Activated naive CD8-positive, alpha-beta T cell treated with anti-CD3 and anti-CD28 coated beads, Interleukin-2, amount 50 U/mL, for 16 hours (primary cell): Measurements from ENCODE around the gene MRPL51.

Experiments used
- DNase-seq: peaks from one replicate; pipeline ENCODE4 v3.0.0-alpha.2; 2020; ENCODE audit warnings: low read depth, low spot score

Gene MRPL51

DNA sequence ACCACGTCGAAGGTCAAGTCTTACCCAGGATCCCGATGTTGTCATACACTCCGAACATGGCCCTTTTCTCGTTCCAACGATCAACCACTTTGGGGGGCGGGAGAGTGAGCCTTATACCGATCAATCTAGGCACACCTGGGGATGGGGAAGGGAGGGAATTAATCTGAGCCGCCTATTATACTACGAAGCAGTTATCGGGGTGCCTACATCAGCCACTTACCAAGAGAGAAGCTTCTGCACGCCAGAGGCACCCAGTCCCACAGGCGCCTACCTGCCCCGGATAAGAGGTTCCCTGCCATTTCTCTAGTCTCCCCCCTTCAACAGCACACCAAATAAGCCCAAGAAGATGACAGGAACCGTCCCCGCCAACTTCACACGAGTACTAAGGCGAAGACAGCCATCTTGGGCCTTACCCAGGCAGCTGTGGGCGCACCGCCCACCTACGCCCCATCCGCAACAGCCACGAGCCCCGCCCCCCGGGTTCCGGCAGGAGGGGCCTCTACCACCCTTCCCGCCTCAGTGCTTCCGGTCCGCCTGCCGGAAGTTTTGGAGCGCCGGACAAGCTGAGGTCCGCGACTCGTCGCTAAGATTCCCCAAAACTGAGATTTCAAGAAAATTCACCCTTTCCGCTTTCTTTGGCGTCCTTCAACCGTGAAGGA is at the start of gene MRPL51:
TSS of gene MRPL51 (minus strand) at position 425 of the 659 bp plus-strand sequence. CDS start at position 299, 126 bp downstream.
- peak; percentile 97 for DNase-seq

DNA sequence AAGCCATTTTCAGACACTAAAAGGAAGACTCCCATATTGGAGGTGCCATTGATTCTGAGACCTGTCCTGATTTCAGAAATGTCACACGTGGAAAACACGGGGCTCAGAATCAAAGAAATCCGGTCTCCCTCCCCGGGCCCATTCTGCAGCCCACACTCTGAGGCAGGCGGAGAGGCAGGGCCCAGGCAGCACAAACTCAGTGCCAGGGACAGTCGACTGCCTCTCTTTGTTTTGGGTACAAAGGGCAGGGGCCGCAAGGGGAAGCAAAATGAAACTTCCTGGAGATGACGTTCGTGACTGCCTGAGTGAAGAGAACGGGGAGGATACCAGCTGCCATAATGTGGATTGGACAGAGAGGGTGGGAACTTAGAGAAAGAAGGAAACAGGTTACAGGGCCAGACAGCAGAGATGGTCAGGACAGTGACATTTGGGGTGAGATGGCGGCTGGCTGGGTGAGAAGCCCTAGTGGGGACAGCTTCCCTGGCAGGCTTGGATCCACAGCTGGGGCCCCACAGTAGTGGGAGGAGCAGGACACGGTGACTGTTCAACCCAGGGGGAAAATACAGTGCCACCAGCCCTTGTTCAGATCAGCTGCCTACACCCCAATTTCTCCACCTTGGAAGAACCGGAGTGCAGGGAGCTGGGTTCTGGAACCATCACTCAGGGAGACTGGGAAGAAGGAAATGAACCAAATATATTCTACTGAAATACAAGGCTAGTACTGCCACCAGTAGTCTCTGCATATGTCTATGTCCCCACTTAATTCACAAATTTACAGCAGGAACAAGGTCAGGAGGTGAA is 49.3 kb upstream of the MRPL51 start:
- DNase-seq, result no peak

DNA sequence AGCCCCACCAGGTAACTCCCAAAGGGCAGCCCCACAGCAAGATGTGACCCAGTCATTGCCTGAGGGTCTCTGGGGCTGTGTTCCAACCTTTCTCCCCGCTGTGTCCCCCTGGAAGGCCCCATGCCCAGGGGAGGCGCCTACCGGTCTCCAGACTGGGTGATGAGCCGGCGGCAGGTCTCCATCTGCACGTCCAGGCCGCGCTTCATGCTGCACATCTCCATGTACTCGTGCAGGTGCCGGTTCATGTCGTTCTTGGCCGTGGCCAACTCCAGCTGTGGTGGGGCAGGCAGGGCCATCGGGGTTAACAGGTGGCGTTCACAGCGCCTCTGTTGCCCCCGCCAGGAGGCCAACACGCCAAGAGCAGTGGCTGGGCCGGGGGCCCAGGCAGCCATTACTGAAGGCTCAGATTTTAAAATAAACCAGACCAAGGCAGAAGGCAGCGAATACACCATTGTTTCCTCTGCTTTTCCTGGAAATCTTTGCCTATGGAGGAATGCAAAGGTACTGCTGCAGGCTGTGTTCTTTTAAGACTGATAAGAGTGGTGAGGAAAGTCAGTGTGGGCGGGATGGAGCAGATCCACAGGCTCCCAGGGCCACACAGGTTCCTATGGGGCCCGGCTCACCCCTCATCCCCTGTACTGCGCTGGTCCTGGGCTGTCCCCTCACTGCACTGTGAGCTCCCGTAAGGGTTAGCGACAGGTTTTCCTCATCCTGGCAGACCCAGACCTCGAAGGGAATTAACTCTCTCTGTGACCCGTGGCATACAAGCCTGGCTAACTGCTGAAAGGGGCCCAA is 48.5 kb upstream of the MRPL51 start:
- no peak for DNase-seq

DNA sequence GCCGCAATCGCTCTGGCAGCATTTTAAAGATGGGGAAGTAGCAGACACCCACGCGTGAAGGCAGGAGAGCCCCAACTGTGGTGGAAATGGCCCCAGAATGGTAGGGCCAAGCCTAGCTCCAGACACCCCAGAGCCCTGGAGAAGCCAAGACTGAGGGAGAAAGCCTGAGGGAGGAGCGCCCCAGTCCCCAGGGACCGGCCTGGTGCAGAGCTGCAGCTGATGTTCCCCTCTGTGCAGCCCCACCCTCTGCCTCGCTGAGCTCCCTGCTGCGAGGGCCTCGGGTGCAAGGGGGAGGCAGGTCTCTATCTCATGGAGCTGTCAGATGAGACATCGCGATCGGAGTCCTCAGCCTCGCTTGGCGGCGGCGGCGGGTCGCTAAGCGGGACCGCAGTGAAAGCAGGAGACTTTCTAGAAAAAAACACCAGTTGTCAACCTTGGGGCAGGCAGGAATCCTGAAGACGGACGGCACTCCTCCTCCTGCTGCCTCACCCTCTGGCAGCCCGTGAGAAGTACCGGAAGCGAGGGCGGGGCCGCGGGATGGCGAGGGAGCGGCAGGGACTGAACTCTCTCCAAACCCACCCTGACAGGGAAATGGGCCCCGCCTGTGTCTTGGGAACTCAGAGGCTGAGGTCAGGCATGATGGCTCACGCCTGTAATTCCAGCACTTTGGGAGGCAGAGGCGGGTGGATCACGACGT is 47.3 kb upstream of the MRPL51 start:
- no peak for DNase-seq

DNA sequence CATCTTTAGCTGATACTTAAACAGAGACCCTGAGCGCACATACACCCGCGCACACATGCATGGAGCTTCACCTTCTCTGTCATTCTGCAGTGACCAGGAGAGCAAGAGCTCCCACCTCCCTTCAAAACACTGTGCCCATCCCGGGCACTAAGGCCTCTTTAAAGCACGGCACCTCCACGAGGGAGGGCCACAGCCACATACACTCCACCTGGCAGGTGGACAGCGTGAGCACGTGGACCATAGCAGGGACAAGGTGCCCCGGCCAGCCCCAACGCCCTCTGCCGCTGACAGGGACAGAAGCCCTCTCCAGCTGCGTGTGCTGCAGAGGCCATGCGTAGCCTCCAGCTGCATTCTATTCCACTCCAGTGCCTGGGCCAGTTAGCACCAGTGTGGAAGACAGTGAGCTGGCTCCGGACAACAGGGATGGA is 46.7 kb upstream of the MRPL51 start:
- no peak for DNase-seq

DNA sequence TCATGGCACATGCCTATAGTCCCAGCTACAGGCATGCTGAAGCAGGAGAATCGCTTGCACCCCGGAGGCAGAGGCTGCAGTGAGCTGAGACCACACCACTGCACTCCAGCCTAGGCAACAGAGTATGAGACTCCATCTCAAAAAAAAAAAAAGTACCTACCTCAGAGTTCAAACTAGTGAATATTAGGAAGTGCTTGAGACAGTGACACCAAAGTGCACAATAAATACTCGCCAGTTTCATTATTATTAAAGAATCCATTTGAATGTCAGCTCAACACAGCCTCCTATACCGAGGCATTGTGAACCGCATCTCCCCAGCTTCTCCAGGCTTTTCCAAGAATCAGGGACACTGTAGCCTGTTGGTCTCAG is 46.2 kb upstream of the MRPL51 start:
- DNase-seq, result no peak

DNA sequence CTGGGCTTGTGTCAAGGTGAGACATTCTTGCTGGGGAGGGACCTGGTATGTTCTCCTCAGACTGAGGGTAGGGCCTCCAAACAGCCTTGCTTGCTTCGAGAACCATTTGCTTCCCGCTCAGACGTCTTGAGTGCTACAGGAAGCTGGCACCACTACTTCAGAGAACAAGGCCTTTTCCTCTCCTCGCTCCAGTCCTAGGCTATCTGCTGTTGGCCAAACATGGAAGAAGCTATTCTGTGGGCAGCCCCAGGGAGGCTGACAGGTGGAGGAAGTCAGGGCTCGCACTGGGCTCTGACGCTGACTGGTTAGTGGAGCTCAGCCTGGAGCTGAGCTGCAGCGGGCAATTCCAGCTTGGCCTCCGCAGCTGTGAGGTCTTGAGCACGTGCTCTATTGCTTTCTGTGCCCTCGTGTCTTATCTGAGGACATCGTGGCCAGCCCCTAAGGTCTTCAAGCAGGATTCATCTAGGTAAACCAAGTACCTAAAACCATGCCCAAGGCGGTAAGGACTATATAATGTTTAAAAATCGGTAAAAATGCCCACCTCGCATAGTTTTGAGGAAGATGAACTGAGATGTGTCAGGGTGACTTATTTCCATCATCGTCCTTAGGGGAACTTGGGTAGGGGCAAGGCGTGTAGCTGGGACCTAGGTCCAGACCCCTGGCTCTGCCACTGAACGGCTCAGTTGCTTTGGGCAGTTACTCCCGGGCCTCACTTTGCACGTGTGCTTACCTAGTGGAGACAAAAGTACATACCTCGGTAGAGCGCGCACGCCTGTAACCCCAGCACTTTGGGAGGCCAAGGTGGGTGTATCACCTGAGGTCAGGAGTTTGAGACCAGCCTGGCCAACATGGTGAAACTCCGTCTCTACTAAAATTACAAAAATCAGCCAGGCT is 45.6 kb upstream of the MRPL51 start:
- DNase-seq, result no peak

DNA sequence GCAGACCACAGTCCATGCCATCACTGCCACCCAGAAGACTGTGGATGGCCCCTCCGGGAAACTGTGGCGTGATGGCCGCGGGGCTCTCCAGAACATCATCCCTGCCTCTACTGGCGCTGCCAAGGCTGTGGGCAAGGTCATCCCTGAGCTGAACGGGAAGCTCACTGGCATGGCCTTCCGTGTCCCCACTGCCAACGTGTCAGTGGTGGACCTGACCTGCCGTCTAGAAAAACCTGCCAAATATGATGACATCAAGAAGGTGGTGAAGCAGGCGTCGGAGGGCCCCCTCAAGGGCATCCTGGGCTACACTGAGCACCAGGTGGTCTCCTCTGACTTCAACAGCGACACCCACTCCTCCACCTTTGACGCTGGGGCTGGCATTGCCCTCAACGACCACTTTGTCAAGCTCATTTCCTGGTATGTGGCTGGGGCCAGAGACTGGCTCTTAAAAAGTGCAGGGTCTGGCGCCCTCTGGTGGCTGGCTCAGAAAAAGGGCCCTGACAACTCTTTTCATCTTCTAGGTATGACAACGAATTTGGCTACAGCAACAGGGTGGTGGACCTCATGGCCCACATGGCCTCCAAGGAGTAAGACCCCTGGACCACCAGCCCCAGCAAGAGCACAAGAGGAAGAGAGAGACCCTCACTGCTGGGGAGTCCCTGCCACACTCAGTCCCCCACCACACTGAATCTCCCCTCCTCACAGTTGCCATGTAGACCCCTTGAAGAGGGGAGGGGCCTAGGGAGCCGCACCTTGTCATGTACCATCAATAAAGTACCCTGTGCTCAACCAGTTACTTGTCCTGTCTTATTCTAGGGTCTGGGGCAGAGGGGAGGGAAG is 44.7 kb upstream of the MRPL51 start:
- peak; percentile 64 for DNase-seq

DNA sequence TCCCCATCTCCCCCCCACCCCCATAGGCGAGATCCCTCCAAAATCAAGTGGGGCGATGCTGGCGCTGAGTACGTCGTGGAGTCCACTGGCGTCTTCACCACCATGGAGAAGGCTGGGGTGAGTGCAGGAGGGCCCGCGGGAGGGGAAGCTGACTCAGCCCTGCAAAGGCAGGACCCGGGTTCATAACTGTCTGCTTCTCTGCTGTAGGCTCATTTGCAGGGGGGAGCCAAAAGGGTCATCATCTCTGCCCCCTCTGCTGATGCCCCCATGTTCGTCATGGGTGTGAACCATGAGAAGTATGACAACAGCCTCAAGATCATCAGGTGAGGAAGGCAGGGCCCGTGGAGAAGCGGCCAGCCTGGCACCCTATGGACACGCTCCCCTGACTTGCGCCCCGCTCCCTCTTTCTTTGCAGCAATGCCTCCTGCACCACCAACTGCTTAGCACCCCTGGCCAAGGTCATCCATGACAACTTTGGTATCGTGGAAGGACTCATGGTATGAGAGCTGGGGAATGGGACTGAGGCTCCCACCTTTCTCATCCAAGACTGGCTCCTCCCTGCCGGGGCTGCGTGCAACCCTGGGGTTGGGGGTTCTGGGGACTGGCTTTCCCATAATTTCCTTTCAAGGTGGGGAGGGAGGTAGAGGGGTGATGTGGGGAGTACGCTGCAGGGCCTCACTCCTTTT is 44.0 kb upstream of the MRPL51 start:
- no peak for DNase-seq

DNA sequence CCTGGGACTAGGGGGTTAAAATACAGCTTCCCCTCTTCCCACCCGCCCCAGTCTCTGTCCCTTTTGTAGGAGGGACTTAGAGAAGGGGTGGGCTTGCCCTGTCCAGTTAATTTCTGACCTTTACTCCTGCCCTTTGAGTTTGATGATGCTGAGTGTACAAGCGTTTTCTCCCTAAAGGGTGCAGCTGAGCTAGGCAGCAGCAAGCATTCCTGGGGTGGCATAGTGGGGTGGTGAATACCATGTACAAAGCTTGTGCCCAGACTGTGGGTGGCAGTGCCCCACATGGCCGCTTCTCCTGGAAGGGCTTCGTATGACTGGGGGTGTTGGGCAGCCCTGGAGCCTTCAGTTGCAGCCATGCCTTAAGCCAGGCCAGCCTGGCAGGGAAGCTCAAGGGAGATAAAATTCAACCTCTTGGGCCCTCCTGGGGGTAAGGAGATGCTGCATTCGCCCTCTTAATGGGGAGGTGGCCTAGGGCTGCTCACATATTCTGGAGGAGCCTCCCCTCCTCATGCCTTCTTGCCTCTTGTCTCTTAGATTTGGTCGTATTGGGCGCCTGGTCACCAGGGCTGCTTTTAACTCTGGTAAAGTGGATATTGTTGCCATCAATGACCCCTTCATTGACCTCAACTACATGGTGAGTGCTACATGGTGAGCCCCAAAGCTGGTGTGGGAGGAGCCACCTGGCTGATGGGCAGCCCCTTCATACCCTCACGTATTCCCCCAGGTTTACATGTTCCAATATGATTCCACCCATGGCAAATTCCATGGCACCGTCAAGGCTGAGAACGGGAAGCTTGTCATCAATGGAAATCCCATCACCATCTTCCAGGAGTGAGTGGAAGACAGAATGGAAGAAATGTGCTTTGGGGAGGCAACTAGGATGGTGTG is 43.1 kb upstream of the MRPL51 start:
- DNase-seq, result no peak

DNA sequence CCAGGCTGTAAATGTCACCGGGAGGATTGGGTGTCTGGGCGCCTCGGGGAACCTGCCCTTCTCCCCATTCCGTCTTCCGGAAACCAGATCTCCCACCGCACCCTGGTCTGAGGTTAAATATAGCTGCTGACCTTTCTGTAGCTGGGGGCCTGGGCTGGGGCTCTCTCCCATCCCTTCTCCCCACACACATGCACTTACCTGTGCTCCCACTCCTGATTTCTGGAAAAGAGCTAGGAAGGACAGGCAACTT is 42.6 kb upstream of the MRPL51 start:
- no peak for DNase-seq

DNA sequence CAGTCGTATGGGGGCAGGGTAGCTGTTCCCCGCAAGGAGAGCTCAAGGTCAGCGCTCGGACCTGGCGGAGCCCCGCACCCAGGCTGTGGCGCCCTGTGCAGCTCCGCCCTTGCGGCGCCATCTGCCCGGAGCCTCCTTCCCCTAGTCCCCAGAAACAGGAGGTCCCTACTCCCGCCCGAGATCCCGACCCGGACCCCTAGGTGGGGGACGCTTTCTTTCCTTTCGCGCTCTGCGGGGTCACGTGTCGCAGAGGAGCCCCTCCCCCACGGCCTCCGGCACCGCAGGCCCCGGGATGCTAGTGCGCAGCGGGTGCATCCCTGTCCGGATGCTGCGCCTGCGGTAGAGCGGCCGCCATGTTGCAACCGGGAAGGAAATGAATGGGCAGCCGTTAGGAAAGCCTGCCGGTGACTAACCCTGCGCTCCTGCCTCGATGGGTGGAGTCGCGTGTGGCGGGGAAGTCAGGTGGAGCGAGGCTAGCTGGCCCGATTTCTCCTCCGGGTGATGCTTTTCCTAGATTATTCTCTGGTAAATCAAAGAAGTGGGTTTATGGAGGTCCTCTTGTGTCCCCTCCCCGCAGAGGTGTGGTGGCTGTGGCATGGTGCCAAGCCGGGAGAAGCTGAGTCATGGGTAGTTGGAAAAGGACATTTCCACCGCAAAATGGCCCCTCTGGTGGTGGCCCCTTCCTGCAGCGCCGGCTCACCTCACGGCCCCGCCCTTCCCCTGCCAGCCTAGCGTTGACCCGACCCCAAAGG is 42.1 kb upstream of the MRPL51 start:
- DNase-seq, result peak; percentile 43

DNA sequence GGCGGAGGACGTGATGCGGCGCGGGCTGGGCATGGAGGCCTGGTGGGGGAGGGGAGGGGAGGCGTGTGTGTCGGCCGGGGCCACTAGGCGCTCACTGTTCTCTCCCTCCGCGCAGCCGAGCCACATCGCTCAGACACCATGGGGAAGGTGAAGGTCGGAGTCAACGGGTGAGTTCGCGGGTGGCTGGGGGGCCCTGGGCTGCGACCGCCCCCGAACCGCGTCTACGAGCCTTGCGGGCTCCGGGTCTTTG is 41.6 kb upstream of the MRPL51 start:
- DNase-seq, result peak; percentile 61

DNA sequence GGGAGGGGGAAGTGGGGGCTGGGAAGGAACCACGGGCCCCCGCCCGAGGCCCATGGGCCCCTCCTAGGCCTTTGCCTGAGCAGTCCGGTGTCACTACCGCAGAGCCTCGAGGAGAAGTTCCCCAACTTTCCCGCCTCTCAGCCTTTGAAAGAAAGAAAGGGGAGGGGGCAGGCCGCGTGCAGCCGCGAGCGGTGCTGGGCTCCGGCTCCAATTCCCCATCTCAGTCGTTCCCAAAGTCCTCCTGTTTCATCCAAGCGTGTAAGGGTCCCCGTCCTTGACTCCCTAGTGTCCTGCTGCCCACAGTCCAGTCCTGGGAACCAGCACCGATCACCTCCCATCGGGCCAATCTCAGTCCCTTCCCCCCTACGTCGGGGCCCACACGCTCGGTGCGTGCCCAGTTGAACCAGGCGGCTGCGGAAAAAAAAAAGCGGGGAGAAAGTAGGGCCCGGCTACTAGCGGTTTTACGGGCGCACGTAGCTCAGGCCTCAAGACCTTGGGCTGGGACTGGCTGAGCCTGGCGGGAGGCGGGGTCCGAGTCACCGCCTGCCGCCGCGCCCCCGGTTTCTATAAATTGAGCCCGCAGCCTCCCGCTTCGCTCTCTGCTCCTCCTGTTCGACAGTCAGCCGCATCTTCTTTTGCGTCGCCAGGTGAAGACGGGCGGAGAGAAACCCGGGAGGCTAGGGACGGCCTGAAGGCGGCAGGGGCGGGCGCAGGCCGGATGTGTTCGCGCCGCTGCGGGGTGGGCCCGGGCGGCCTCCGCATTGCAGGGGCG is 41.0 kb upstream of the MRPL51 start, which contains the start of gene GAPDH:
TSS of gene GAPDH (plus strand) at position 595 of the 772 bp plus-strand sequence. CDS start 316 bp downstream, outside the sequence.
- DNase-seq, result peak; percentile 69

DNA sequence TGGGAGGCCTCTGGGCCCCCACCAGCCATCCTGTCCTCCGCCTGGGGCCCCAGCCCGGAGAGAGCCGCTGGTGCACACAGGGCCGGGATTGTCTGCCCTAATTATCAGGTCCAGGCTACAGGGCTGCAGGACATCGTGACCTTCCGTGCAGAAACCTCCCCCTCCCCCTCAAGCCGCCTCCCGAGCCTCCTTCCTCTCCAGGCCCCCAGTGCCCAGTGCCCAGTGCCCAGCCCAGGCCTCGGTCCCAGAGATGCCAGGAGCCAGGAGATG is 40.5 kb upstream of the MRPL51 start:
- no peak for DNase-seq

DNA sequence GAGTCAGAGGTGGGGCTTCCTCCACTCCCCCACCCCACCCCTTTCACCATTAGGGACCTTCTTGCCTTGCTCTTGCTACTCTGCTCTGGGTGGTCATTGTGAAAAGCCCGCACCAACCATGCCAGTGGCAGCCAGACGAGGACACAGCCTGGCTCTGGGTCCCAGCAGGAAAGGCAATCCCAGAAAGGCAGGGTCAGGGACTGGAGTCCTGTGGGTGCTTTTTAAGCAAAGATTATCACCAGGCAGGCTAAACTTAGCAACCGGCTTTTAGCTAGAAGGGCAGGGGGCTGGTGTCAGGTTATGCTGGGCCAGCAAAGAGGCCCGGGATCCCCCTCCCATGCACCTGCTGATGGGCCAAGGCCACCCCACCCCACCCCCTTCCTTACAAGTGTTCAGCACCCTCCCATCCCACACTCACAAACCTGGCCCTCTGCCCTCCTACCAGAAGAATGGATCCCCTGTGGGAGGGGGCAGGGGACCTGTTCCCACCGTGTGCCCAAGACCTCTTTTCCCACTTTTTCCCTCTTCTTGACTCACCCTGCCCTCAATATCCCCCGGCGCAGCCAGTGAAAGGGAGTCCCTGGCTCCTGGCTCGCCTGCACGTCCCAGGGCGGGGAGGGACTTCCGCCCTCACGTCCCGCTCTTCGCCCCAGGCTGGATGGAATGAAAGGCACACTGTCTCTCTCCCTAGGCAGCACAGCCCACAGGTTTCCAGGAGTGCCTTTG is 40.0 kb upstream of the MRPL51 start:
- no peak for DNase-seq
